T-helper 1 cell treated with Interleukin-12 subunit alpha and Interleukin-12 subunit beta and Interleukin-4 antibody, amounts not matched to agents 30 μg/mL and 1 μg/mL, for 36 hours (primary cell): ENCODE results near the gene NAAA.

ENCODE experiments used
- H3K27ac Mint-ChIP-seq: one replicate; pipeline ENCODE4 v1.8.0; 2021; ENCODE audit warnings: mild to moderate bottlenecking, mixed read lengths
- H3K27me3 Mint-ChIP-seq: one replicate; pipeline ENCODE4 v1.8.0; 2021; ENCODE audit warnings: low read depth, mixed read lengths
- H3K36me3 Mint-ChIP-seq: one replicate; pipeline ENCODE4 v1.8.0; 2021; ENCODE audit warnings: low read depth, mixed read lengths
- H3K4me1 Mint-ChIP-seq: one replicate; pipeline ENCODE4 v1.8.0; 2021; ENCODE audit warnings: low read depth, mixed read lengths
- H3K4me3 Mint-ChIP-seq: one replicate; pipeline ENCODE4 v1.8.0; 2021; ENCODE audit warnings: mild to moderate bottlenecking, moderate library complexity, mixed read lengths
- H3K9me3 Mint-ChIP-seq: one replicate; pipeline ENCODE4 v1.8.0; 2021; ENCODE audit warnings: mixed read lengths

Gene NAAA

GRCh38 chr4:75904076-75904475 is 36.7 kb downstream of the NAAA start:
- H3K27ac Mint-ChIP-seq: no peak overlapping the region
- H3K9me3 Mint-ChIP-seq: no peaks in the 10 kb centered on the region
- H3K27me3 Mint-ChIP-seq: peaks cover 17% of the 10 kb centered on the region
- H3K4me1 Mint-ChIP-seq: no peaks in the 10 kb centered on the region
- no peak overlapping the region for H3K4me3 Mint-ChIP-seq
- H3K36me3 Mint-ChIP-seq: no peaks in the 10 kb centered on the region

GRCh38 chr4:75902352-75902751 is 38.5 kb downstream of the NAAA start, which contains the start of gene PPEF2:
Gene PPEF2 (minus strand): TSS chr4:75902452. CDS start chr4:75896325, 6,127 bp downstream.
- Mint-ChIP-seq H3K36me3 (no peaks in the 10 kb centered on the region), H3K4me1 (no peaks in the 10 kb centered on the region), H3K27ac (no peak within 1 kb of the TSS), H3K27me3 (peaks cover 21% of the 10 kb centered on the region), H3K9me3 (no peaks in the 10 kb centered on the region), H3K4me3 (no peak within 1 kb of the TSS)

DNA sequence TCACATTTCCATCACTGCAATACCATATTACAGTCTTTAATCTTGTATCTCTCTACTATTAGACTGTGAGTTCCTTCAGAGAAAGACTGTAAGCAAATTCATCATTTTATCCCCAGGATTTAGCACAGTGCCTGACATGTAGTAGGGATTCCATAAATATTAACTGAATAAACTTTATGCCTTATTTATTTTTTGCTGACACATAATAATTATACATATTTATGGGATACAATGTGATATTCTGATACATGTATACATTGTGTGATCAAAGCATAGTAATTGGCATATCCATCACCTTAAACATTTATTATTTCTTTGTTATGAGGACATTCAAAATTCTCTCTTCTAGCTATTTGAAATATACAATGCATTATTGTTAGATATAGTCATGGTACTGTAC is 42.3 kb downstream of the NAAA start:
- Mint-ChIP-seq H3K27ac (no peak overlapping the region), H3K4me1 (no peaks in the 10 kb centered on the region), H3K4me3 (no peak overlapping the region)

DNA sequence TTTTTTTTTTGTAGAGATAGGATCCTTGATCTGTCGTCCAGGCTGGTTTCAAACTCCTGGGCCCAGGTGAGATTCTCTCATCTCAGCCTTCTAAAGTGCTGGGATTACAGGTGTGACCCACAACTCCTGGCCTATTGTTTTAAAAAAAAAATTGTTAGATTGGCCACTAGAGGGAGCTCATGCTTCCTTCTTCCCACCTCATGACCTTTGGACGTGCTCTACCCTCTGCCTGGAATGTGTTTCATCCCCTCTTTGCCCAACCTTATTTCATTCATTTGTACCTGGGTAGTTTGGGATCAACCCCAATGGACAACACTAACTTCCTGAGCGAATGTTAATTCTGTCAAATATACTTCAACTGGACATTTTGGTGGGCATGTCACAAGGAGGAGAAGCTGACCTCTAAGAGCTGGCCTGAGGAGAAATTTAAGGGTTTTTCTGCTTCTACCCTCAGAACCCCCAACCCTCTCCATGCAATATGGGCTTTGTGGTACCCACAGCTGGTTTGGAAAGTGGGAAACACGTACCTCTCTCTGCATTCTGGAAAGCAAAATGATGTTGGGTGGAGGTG is 45.0 kb downstream of the NAAA start:
- Mint-ChIP-seq H3K27me3 (peaks cover 10% of the 10 kb centered on the region), H3K27ac (no peak overlapping the region), H3K36me3 (no peaks in the 10 kb centered on the region), H3K4me1 (no peaks in the 10 kb centered on the region), H3K4me3 (no peak overlapping the region), H3K9me3 (no peaks in the 10 kb centered on the region)

More for the DNA sequence above, 42.3 kb downstream of the NAAA start:
- peaks cover 21% of the 10 kb centered on the region for H3K27me3 Mint-ChIP-seq
- H3K36me3 Mint-ChIP-seq: no peaks in the 10 kb centered on the region
- H3K9me3 Mint-ChIP-seq: no peaks in the 10 kb centered on the region

DNA sequence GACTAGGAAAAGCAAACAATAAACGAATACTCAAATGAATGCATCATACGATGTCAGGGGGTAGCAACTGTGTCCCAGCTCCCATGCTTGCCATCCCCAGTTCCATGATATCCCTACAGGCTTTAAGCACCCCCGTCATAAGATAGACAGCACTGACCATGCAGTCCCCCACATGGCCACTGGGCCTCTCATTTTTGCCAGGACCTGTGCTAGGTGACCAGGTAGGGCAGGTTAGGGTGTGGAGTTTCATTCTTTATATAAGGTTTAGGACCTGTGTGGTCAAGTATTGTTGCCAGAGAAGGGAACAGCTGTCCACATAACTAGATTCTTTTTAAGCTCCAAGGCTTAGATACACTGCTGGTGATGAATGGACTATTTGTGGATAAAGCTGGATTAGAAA is 48.3 kb downstream of the NAAA start:
- H3K9me3 Mint-ChIP-seq: no peaks in the 10 kb centered on the region
- no peaks in the 10 kb centered on the region for H3K27me3 Mint-ChIP-seq
- H3K4me3 Mint-ChIP-seq: no peak overlapping the region
- no peaks in the 10 kb centered on the region for H3K4me1 Mint-ChIP-seq
- no peak overlapping the region for H3K27ac Mint-ChIP-seq
- no peaks in the 10 kb centered on the region for H3K36me3 Mint-ChIP-seq

DNA sequence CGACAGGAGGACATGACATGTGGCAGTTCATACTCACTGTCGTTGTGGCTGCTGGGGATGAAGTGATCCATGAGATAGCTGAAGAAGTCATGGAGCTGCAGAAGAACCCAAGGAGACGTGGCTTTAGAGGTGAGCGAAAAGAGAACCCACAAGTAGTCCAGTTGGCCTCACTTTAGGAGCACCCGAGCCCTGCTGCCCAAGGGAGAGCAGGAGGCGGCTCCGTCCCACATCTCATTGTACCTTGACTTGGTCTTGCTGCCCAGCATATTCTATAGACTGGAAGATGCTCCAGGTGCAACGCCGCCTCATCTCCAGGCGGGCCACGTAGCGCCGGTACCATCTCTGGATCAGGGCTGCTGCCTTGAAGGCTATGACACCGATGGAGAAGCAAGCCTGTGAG is 49.2 kb downstream of the NAAA start:
- Mint-ChIP-seq H3K4me3 (no peak overlapping the region), H3K36me3 (no peaks in the 10 kb centered on the region), H3K4me1 (no peaks in the 10 kb centered on the region), H3K27me3 (no peaks in the 10 kb centered on the region), H3K9me3 (no peaks in the 10 kb centered on the region), H3K27ac (no peak overlapping the region)

- H3K27ac Mint-ChIP-seq: no peak overlapping the region
- H3K27me3 Mint-ChIP-seq: no peaks in the 10 kb centered on the region
- H3K9me3 Mint-ChIP-seq: no peaks in the 10 kb centered on the region
- no peak overlapping the region for H3K4me3 Mint-ChIP-seq
- no peaks in the 10 kb centered on the region for H3K36me3 Mint-ChIP-seq
- no peaks in the 10 kb centered on the region for H3K4me1 Mint-ChIP-seq
Measured at GRCh38 chr4:75889537-75890199, 51.1 kb downstream of the NAAA start.

DNA sequence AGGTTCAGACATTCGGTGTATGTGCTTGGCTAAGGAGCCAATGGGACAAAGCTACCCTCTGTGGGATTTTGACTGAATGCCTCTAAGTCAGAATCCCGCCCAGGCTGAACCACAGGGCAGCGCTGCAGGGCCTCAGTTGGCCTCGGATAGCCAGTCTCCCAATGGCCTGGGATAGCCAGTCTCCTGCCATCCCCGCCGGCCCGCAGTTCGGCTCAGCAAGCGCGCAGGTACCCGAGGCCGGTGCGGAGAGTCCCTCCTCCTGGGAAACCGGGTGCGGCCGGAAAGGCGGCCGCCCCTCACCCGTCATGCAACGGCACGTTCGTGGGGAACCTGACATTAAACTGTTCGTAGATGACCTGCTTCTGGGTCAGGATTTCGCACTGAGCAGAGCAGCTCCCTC is 54.7 kb downstream of the NAAA start:
- Mint-ChIP-seq H3K27me3 (no peaks in the 10 kb centered on the region), H3K36me3 (no peaks in the 10 kb centered on the region), H3K9me3 (no peaks in the 10 kb centered on the region), H3K4me3 (no peak overlapping the region), H3K27ac (no peak overlapping the region), H3K4me1 (no peaks in the 10 kb centered on the region)

- H3K4me3 Mint-ChIP-seq: no peak overlapping the region
- H3K9me3 Mint-ChIP-seq: no peaks in the 10 kb centered on the region
- no peaks in the 10 kb centered on the region for H3K36me3 Mint-ChIP-seq
- no peak overlapping the region for H3K27ac Mint-ChIP-seq
- no peaks in the 10 kb centered on the region for H3K4me1 Mint-ChIP-seq
- peaks cover 5% of the 10 kb centered on the region for H3K27me3 Mint-ChIP-seq
Measured at GRCh38 chr4:75881476-75881875, 59.3 kb downstream of the NAAA start.

- Mint-ChIP-seq H3K27me3 (peaks cover 5% of the 10 kb centered on the region), H3K36me3 (no peaks in the 10 kb centered on the region), H3K4me3 (no peak overlapping the region), H3K27ac (no peak overlapping the region), H3K4me1 (no peaks in the 10 kb centered on the region), H3K9me3 (no peaks in the 10 kb centered on the region)
Measured at GRCh38 chr4:75880278-75880677, 60.5 kb downstream of the NAAA start.

DNA sequence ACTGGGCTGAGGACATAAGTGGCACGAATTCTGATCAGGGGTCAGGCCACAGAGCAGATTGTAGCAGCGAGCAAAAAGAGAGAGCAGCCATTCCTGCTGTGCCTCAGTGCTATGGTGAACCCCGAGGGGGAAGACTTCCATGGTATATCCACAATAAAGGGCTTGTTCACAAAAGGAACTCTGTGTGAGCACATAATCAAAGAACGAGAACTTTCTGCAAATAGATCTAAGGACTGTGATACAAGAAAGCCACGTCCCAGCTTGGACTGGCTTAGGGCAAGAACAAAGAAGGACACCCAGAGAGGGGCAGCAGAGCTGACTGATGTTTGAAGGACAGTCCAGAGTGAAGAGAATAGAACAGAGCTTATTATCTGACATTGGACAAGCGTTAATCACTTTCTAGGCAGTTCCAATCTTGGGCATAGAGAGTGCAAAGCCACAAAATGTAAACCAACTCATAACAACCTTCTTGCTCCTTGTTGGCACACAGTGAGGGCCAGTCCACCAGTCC is 62.5 kb downstream of the NAAA start:
- H3K27ac Mint-ChIP-seq: no peak overlapping the region
- peaks cover 5% of the 10 kb centered on the region for H3K27me3 Mint-ChIP-seq
- H3K36me3 Mint-ChIP-seq: no peaks in the 10 kb centered on the region
- H3K4me3 Mint-ChIP-seq: no peak overlapping the region
- no peaks in the 10 kb centered on the region for H3K4me1 Mint-ChIP-seq
- H3K9me3 Mint-ChIP-seq: no peaks in the 10 kb centered on the region

DNA sequence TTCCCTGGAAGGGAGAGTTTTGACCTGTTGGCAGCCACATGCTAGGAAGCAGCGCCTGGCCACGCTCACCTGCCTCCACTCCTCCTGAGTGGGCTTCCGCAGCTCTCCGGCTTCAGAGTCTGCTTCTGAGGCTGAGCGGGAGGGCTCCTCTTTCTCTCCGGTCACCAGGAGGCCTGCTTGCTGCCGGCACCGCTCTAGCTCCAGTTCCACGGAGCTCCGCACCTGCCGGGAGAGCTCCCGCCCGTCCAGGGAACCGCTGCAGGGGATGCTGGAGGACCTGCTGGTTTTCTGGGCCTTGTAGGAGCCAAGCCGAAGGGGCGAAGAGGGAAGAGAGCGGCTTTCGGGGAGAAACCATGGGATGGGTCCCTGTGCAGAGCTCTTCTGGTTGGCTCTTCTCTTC is 64.6 kb downstream of the NAAA start:
- H3K4me3 Mint-ChIP-seq: no peak overlapping the region
- no peaks in the 10 kb centered on the region for H3K36me3 Mint-ChIP-seq
- no peaks in the 10 kb centered on the region for H3K9me3 Mint-ChIP-seq
- no peak overlapping the region for H3K27ac Mint-ChIP-seq
- H3K27me3 Mint-ChIP-seq: peaks cover 5% of the 10 kb centered on the region
- no peaks in the 10 kb centered on the region for H3K4me1 Mint-ChIP-seq

GRCh38 chr4:75869100-75869499 is 71.7 kb downstream of the NAAA start:
- no peaks in the 10 kb centered on the region for H3K4me1 Mint-ChIP-seq
- H3K36me3 Mint-ChIP-seq: no peaks in the 10 kb centered on the region
- H3K27me3 Mint-ChIP-seq: no peaks in the 10 kb centered on the region
- H3K27ac Mint-ChIP-seq: no peak overlapping the region
- H3K9me3 Mint-ChIP-seq: no peaks in the 10 kb centered on the region
- H3K4me3 Mint-ChIP-seq: no peak overlapping the region

DNA sequence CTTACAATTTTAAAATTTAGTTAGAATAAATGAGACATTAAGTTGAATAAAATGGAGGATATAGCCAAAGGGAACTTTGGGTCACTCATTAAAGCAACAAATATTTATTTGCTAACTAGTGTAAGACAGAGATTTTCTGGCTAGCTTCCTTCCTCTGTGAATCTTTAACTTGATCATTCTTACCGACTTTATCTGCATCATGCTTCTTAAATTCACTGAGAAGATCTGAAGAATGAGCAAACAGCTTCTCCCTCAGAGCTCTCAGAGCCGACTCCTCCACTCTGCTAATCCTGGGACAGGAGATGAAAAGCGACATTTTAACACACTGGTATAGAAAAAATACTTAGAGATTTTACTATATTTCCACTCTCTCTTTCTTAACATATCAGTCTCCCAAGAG is 73.7 kb downstream of the NAAA start:
- H3K4me1 Mint-ChIP-seq: no peaks in the 10 kb centered on the region
- no peaks in the 10 kb centered on the region for H3K27me3 Mint-ChIP-seq
- H3K27ac Mint-ChIP-seq: no peak overlapping the region
- no peaks in the 10 kb centered on the region for H3K9me3 Mint-ChIP-seq
- no peak overlapping the region for H3K4me3 Mint-ChIP-seq
- H3K36me3 Mint-ChIP-seq: no peaks in the 10 kb centered on the region
